Putamen (tissue), 1 donor: ENCODE measurements around the gene FCRL5.
A peak's percentile ranks its signal among the peaks of the same experiment; 100 is the strongest.
"Not testable (repeated sequence)": the region's sequence is repeated elsewhere in the genome, so short reads cannot be mapped to it uniquely, and the experiment has no call there.

Source experiments
- DNase-seq: peaks from one replicate; pipeline ENCODE4 v3.0.0-alpha.2; 2016; ENCODE audit warnings: low spot score

The FCRL5 gene

DNA sequence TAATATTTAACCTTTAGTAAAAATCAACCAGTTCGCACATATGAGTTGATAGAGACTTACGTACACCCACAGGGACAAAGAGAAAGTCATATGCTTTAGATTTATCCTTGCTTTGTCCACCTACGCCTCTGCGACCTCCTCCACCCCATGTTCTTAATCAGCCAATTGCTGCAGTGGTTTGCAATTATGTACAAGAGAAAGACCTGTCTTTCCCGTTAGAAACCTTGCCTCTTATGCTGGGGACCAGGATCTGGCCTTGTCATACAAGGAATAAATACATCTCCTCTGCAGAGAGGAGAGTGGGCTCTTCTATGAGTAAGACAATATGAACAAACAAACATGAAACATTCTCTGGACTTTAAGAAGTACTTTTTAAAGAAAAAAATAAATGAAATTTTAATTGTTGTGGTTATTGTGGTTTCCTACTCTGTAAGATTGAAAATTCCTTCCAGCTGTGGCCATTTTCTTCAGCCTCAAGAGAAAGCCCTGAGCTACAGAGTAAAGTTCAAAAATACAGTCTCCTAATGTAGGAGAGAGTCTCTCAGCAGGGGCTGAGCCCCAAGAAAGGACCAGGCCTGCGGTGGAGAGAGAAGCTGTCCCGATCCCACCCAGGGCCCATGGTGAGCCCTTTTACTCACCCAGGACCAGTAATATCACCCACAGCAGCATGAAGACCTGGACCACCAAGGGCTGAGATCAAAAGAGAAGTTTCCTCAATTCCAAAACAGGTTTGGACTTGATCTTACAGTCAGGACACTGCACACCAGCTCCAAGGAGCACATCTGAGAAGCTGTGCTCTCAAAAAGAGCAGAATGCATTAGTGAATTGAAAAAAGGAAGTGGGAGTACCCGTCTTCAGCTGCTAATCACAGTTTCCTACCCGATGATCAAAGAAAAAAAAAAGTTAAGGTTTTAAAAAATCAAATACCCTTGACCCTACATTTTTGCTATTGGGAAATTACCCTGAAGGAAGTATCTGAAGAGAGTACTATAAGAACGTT, at the start of gene FCRL5:
Gene FCRL5 (minus strand): TSS at position 822 of the 1,000 bp plus-strand sequence. CDS start 153 bp downstream, at position 669.
- no peak for DNase-seq

DNA sequence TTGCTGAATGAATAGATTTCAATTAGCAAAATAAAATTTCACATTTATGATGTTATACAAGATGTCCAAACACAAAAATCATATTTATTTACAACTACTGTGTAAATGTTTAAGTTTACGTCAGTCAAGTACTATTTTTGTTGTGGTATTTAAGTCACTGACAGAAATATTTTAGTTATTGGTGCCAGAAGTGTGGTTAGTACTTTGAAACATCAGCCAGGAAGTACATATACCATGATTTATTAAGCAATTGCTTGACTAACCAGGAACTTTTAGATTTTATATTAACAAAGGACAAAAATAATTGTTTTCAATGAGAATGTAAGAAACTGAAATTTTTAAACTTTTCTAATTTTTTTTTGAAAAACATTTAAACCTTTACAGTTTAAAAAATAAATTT, 47.9 kb upstream of the FCRL5 start:
- DNase-seq: no peak

DNA sequence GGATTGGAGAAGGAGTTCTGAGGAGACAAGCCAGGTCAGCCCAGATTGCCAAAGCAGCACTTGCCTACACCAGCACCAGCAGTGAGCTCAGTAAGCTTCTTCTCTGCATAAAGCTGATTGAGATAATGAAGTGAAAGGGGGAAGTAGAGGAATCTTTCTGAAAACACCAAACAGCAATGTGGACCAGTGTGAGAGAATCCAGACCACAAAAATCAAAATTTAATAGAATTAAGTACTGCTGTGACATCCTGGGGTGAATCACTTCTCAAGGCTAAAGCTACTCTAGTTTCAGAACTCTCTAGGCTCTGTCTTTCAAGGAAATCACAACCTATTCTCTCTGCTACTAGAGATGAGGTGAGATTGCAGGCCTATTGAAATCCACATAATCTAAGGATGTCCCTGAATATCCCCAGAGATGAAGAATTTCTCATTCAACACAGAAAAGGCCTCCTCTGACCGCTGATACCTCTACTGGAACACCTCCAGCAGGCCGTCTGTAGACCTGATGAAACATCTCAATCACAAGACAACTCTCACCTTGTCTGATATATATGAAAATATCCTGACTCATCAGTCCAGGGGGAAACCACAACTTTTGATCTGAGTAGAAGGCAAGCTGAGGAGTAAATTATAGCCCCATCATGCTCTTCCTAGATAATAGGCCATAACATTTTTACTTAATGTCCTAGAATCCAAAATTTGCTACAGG, 45.8 kb upstream of the FCRL5 start, which contains the start of gene FCRL4:
Gene FCRL4 (minus strand): TSS at position 127 of the 709 bp plus-strand sequence. CDS start 141 bp downstream, outside the sequence.
- no peak for DNase-seq

DNA sequence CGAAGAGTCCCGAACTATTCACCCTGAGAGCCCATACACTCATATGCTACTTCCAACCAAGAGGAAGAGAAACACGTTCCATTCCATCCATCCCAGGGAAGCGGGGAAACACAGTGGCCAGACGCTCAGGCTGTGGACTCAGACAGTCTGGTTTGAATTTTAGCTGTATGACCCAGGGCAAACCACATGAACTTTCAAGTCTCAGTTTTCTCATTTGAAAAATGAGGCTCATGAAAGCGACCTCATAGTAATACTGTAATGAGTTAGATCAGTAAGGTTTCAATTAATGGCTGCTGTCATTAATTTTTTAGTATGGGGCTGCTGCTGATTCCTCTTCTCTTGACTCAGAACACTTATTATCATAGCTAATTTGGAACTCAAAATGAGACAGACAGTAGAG, 44.1 kb upstream of the FCRL5 start:
- no peak for DNase-seq

DNA sequence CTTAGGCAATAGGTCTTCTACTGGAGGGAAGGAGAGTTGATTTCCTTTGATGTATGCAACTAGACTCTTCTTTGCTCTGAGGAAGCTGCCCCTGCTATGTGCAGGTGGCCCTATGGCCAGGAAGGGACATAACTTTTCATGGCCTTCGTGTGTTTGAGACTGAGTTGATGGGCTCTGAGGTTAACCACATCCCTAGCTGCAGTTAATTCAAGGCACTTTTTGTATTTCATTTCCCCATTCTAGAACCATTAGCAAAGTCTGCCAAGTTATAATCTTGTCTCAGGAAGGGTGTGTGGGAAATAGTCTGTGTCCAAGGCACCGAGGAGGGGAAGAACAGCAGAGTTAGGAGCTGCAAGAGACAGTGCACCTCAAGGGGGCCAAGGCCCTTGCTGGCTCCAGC, 43.0 kb upstream of the FCRL5 start:
- DNase-seq: no peak

DNA sequence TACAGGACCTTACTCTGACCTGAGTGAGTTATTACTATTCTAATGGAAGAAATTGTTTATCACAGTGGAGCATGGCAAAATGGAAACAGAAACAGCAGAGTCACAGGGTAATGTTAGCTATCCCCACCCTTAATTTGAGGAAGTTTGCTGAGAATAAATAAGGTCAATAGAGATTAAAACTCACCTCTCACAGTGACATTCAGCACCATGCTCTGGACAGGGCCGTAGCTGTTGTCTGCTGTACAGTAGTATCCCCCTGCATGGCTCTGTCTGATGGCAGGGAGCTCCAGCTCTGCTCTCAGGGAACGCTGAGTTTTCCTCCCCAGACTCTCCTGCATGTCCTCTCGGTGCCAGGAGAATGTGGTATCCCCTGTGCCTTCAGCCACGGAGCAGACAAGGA, 33.7 kb upstream of the FCRL5 start:
- DNase-seq: no peak

DNA sequence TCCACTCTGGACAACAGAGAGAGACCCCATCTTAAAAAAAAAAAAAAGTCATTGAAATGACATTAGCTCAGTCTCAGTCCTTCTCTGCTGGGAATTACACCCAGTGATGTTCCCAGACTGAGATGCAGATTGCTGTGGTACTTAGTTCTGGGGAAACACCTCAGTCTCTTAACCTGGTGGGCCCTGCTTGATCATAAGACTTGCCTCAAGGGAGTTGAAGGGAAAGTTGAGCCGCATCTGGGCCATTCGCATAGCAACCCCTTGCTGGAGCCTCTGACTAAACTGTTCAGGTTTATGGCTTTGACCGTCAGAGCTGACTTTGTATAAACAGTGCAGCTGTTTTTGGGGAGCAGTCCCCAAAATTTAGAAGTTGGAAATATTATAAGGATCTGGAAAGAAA, 32.2 kb upstream of the FCRL5 start:
- no peak for DNase-seq

DNA sequence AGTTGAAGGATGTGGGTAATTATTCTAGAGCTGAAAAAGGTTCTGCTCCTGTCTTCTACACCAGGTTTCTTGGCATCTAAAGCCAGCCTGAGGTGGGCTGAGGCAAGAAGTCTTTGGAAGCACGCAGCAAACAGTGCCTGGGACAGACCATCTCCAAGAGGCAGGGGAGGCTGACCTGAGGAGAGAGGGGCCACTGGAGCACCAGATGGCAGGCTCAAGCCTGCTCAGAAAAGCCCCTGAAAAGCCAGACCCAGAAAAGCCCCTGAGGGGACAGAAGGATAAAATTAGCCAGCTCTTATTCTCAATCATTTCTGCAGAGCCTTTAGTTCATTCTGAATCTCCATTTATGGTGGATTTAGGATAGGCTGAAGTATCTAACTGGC, 28.5 kb upstream of the FCRL5 start:
- no peak for DNase-seq

DNA sequence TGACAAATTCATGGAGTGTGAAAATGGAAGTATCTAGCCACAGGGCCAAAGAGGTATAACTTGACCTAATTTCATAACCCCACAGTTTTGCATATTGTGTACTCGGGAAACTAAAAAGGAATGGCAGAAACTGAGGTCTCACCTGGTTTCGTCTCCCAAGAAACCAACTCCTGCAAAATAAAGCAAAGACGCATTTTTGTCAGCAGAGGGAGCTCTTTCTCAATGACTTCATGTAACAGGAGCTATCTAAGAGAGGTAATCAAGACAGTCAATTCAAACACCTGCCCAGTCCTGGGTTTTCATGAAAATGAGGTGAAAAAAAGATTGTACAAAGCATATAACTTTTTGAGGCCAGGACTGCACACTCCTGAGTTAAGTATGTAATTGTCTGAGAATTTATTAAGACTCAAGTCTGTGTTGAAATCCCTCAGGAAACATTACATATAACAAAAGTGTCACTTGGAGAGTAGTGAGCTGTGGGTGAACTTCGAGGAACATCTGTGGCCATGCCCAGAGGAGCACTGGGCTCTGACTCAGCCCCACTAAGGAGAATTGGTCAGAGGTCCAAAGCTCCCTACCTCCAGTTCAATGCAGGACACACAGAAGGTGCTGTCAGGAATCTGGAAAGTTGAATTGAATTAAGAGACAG, 28.0 kb upstream of the FCRL5 start:
- peak; percentile 38 for DNase-seq

DNA sequence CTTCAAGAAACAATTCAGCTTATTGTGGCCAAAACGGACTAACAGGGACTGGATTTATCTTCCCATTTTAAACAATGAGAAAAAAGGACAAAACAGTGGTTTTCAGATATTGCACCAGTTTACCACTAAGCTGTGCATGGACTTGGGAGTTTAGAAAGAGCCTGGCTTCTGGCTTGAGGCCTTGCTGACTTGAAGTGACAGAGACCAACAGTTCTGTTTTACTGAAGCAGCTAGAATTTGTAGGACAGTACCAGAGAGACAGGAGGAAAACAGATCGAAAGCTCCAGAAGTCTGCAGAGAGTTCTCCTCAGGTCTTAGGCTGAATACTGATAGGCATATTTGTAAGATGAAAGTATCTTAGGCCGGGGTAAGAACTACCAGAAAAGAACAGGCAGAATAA, 25.1 kb upstream of the FCRL5 start:
- DNase-seq: no peak

DNA sequence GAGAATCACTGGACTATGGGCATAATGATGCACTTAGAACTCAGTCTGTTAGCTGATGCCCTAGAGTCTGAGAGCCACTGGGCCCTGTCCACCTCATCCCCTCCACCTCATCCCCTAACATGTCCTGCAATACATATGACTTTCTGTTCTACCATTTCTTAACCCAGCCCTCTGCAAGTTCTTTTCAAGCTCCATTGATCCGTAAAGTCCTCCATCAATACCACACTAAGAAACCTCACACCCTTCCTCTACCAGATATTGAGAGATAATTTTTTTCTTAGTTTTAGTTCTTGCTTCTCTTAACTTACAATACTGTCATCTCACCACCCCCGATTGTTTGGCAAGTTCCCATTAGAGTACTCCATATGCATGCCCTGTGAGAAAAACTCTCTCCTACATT, 23.4 kb upstream of the FCRL5 start:
- no peak for DNase-seq

DNA sequence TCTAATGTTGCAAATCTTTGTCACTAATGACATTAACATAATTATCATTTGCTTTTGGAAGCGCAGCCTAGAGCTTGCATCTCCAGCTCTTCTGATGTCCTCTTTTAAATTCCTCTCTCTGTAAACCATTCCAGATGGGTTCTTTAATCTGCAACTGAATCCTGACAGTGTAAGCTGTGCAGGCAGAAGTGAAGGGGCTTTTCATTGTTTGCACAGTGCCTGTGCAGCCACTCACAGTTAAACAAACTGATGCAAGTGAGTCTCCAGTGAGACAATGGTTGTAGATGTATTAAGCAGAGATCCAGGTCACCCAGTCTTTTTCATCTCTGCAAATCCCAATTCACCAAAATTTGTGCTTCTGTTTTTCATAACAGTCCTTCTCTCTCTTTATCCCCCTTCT, 22.5 kb upstream of the FCRL5 start:
- no peak for DNase-seq

DNA sequence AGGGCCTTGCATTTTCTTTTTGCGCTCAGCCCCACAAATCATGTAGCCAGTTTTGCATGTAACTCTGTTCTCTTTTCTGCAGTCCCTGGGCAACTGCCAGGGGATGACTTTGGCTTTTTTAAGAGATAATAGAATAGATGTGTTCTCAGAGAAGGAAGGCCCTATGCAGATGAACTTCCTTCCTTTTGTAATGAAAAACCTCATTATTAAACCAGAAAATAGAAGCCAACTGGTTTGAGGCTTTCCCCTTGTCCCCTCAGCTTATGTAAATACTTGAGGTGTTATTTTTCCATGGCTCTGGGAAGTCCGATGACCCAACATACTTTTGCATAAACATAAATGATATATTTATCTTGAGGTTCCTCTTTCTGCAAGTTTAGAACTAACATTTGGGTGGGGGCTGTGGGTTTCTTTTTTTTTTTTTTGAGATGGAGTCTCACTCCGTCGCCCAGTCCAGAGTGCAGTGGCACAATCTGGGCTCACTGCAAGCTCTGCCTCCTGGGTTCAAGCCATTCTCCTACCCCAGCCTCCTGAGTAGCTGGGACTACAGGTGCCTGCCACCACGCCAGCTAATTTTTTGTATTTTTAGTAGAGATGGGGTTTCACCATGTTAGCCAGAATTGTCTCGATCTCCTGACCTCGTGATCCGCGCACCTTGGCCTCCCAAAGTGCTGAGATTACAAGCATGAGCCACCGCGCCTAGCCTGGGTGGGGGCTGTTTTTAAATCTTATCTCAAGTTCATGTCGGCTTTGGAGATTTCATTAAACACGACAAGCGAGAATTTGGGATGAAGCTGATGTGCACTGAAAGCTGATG, 14.4 kb upstream of the FCRL5 start:
- no peak for DNase-seq

DNA sequence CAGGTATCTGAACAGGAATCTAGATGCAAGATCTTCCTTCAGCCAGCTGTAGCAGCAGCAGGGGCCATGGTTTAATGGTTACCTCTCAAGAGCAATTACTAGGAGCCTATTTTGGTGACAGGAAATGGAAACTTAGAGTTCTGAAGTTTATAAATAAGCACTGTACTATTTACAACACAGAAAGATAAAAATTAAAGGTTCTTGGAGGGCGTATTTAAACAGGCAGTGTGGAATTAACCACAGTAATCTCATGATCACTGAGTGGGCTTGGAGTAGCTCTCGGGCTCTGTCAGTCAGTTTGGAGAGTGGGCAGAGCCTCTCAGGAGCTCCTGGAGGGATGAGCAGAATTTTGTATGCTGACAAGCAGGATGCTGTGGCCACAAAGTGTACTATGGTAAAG, 10.2 kb upstream of the FCRL5 start:
- DNase-seq: no peak

DNA sequence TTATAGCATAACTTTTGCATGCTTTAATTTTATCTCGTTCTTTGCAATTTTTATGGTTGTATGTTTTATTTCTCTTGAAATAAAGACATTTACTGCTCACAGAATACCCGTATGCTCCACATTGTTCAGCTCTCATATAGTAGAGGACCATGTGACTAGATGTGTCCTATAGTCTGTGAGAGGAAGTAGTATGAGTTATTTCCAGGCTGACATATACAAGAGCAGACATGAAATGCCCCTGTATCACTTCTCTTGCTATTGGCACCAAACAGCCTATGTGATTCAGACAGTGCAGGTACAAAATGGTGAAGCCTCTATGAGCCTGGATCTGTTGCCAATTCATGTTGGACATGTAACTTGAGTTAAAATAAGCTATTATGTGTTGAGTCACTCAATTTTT, 5.8 kb upstream of the FCRL5 start:
- DNase-seq: no peak

DNA sequence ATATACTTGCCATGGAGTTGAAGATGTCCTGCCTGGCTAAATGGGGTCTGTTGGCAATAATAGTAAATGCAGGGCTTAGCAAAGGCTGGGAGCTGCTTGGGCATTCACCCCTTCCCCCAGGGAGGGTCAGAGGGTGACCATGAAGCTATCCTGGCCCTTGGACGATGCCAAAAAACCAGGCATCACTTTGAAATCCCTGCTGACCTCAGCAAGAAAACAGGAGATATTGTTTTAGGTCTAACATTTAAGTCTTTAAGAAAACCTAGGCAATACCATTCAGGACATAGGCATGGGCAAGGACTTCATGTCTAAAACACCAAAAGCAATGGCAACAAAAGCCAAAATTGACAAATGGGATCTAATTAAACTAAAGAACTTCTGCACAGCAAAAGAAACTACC, 4.2 kb downstream of the FCRL5 start:
- not testable (repeated sequence) for DNase-seq

DNA sequence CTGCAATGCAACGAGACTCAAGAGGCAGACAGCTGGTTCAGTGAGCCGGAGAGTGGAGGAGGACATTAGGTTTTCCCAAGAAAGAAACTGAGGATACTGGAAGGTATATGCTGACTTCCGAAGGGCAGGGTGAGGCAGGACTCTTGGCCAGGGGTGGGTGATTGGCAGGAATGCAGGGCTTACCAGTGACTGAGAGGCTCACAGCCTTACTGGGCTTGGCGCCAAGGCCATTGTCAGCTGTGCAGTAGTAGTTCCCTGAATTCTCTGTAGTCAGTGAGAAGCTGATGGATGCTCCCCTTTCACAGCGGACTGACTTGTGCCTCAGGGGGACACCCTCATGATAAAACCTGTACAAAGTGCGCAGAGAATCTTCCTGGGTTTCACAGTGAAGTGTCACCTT, 9.6 kb downstream of the FCRL5 start:
- DNase-seq: peak; percentile 7

DNA sequence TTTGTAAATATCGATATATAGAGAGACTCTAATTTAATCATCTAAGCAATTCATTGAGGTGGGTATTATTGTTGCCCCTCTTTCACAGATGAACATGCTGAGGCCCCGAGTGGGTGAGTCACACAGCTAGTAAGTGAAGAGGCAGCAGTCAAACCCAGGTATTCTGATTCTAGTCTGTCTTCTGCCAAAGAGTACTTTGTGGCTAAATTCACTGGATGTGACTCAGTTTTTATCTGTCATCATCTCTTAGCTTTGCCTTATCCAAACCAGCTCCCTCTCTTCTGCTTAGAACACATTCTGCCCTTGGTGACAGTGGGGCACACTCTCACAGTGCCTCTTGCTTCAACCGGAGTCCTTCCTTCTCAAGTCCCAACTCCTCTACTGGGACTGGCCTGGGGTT, 11.5 kb downstream of the FCRL5 start:
- DNase-seq: no peak

DNA sequence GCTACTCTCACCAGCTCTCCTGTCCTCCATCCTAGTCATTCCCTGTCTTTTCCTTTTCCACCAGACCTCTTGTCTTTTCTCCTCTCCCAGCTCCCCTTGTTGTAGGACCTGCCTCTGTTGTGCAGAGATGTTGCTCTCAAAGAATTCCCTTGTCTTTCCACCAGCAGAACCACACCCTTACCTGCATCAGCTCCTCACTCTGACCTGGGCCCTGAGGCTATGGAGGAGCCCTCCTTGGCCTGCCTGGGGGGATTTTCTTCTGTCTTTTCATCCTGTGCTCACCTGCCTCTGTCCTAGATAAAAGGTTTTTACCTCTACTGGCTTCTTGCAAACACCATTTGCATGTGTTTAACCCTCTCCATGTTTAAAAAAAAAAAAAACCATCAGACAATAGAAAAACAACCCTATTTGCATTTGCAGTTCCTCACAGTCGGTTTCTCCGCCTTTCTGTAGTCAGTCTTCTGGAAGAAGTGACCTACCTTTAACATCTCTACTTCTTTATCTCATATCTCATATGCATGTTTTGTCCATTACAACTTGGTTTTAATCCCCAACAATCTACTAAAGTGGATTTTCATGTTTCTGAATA, 12.1 kb downstream of the FCRL5 start:
- no peak for DNase-seq

DNA sequence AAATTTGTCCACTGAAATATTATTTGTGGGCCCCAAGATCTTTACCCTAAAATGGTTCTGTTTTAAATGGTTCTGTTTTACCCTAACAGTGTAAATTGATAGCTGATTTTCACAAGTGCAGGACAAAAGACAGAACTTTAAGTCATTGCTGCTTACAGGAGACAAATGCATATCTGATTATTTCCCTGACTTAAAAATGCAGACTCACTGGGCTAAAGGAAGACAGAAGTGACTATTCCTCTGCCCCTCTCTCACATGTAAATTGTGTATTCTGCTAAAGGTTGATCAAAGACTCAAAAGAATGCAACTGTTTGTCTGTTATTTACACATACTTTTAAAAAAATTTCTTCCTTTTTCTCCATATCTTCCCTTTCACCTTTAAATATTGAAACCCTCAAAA, 12.7 kb downstream of the FCRL5 start:
- no peak for DNase-seq

DNA sequence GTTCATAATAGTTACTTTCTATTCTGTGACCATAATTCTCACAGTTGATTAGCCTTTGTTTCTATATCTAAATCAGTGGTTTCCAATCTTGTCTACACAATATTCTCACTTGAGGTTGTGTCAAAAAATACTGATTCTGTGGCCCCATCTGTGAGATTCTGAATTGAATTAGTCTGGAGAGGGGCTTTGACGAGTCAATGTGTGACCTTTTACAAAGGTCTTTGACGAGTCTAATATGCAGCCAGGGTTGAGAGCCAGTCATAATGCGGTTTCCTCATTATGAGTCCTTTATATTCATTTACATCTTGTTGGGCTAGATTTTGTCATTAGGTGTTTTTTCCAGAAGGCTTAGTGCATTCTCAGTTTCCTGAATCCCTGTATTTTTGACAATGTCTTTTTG, 19.7 kb downstream of the FCRL5 start:
- no peak for DNase-seq
